Activated CD4-positive, alpha-beta memory T cell treated with anti-CD3 and anti-CD28 coated beads, Interleukin-2, amount 10 ng/mL, durations not matched to agents 7 days and 5 days (primary cell): ENCODE data around the gene SEMA3A. TPM values are rescaled to one million over a fixed set of nuclear protein-coding genes. Genes with fewer than 3 reads are reported as not detected.

ENCODE experiments used
- CTCF ChIA-PET: fragments of 350-600 bp; sonication (Branson Sonifier 250); formaldehyde crosslinking; loops from one replicate; lab custom pipeline; 2021; ENCODE audit warnings: antibody characterized with exemption, inconsistent platforms; lab: Charles Lee
- POLR2A ChIA-PET: fragments of 350-600 bp; sonication (Branson Sonifier 250); formaldehyde crosslinking; loops from one replicate; lab custom pipeline; 2021; ENCODE audit warnings: antibody characterized with exemption; lab: Charles Lee
- DNase-seq: peaks from one replicate; pipeline ENCODE4 v3.0.0-alpha.2; 2020
- H3K27ac Mint-ChIP-seq: one replicate; pipeline ENCODE4 v1.8.0; 2021; ENCODE audit warnings: mild to moderate bottlenecking, mixed read lengths
- H3K27me3 Mint-ChIP-seq: one replicate; pipeline ENCODE4 v1.8.0; 2021; ENCODE audit warnings: mixed read lengths
- H3K36me3 Mint-ChIP-seq: one replicate; pipeline ENCODE4 v1.8.0; 2021; ENCODE audit warnings: low read depth, mixed read lengths
- H3K4me1 Mint-ChIP-seq: one replicate; pipeline ENCODE4 v1.8.0; 2021; ENCODE audit warnings: mixed read lengths
- H3K4me3 Mint-ChIP-seq: one replicate; pipeline ENCODE4 v1.8.0; 2021; ENCODE audit warnings: mild to moderate bottlenecking, mixed read lengths
- H3K9me3 Mint-ChIP-seq: one replicate; pipeline ENCODE4 v1.8.0; 2021; ENCODE audit warnings: mixed read lengths
- total RNA-seq, 2 experiments: library from RNA; stranded (reverse); gene quantifications; one replicate each; pipeline ENCODE4 v1.2.3, GENCODE V29; 2021

The SEMA3A gene
- total RNA-seq, 2 experiments from 2014 or later: 0.30 to 0.38 TPM

DNA sequence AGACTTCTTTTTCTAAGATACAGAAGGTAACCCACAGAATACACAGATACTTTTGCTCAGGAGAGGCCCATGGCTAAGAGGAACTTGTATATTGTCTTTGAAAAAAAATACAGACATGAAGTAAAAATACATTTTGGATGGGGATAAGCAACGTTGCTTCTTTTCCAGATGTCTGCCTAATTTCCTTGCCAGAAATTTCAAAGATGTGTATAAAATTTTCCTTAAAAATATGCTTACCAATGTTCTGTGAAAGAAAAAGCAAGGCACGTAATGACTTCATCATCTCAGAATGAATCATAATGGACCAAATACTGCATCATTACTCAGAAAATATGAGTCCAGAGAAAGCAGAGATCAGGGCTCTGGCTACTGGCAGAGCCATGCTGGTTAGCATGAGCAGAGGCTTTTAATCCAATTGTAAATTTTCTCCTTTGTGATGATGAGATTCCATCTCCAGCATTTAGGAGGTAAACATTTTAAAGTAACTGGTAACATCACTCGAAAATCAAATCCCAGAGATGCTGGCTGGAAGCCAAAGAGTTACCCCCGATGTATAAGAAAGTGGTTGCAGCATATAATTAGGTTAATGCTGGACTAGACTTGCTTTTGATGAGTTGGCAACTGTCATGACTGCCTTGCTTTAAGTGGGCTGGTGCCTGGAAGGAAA is 272.5 kb downstream of the SEMA3A start:
- Mint-ChIP-seq H3K36me3 (no peaks in the 10 kb centered on the region), H3K4me3 (no peak overlapping the region), H3K9me3 (no peaks in the 10 kb centered on the region), H3K4me1 (no peaks in the 10 kb centered on the region), H3K27ac (no peak overlapping the region), H3K27me3 (no peaks in the 10 kb centered on the region)
- DNase-seq: no peak
- POLR2A ChIA-PET: no interaction called here
- CTCF ChIA-PET: no interaction called here

DNA sequence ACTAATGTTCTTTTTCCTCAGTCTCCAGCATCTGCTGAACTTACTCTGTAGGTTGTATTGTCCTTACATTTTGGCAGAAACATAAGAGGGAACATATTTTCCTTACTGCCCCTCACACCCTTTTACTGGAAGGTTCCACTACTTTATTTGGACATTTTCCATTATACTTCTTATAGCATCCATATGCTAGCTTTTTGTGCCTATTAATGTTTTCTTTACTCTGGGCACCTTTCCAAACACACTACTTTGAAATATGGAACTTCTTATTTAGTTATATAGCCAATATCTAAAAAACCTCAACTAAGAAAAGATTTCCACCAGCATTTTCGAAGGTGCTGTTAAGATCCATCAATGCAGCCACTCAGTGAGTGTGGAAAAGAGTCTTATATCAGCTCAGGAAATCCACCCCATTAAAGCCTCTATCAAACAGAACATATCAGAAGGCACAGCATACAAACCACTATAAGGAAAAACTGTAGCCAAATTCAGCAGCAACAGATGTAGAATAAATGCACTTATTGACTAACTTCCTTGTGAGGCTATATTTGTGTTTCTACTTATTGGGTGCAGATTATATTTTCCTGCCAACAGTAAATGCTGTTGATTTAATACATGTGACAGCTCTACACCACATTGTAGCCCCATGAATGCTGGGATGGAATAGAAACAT is 273.2 kb downstream of the SEMA3A start:
- no peaks in the 10 kb centered on the region for H3K36me3 Mint-ChIP-seq
- no peaks in the 10 kb centered on the region for H3K27me3 Mint-ChIP-seq
- ChIA-PET CTCF (no interaction called here), POLR2A (no interaction called here)
- DNase-seq: no peak
- no peak overlapping the region for H3K4me3 Mint-ChIP-seq
- H3K27ac Mint-ChIP-seq: no peak overlapping the region
- H3K9me3 Mint-ChIP-seq: no peaks in the 10 kb centered on the region
- H3K4me1 Mint-ChIP-seq: no peaks in the 10 kb centered on the region

DNA sequence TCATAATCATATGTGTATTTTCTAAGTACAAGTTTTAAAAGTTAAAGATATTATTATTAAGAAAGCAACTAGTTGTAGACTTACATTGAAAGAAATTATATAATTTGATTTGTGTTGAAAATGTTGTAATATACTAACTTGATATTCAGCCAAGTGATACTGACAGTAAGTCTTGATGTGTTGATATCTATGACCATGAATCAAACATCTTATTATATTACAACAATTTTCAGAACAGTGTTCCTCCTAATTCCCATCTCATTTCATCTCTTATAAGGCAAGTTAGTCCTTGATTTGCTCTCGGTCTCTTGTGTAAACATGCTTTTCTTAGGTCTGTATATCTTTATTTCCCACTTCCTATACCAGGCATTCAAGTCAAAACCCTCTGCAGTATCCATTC is 276.4 kb downstream of the SEMA3A start:
- Mint-ChIP-seq H3K27me3 (no peaks in the 10 kb centered on the region), H3K9me3 (no peaks in the 10 kb centered on the region), H3K27ac (no peak overlapping the region), H3K36me3 (no peaks in the 10 kb centered on the region), H3K4me3 (no peak overlapping the region), H3K4me1 (no peaks in the 10 kb centered on the region)
- no peak for DNase-seq
- ChIA-PET CTCF (no interaction called here), POLR2A (no interaction called here)

DNA sequence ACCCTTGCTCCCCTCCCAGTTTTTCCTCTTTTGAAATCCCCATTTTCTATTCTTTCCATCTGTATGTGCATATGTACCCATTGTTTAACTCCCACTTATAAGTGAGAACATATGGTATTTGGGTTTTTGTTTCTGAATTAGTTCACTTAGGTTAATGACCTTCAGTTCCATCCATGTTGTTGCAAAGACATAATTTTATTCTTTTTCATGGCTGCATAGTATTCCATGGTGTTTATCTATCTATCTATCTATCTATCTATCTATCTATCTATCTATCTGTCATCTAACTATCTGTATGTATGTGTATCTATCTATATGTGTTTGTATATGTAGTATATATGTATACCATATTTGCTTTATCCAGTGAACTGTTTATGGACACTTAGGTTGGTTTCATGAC is 281.4 kb downstream of the SEMA3A start:
- Mint-ChIP-seq H3K27ac (no peak overlapping the region), H3K4me1 (no peaks in the 10 kb centered on the region), H3K9me3 (no peaks in the 10 kb centered on the region), H3K36me3 (no peaks in the 10 kb centered on the region), H3K4me3 (no peak overlapping the region), H3K27me3 (no peaks in the 10 kb centered on the region)
- ChIA-PET POLR2A (no interaction called here), CTCF (no interaction called here)
- DNase-seq: no peak

DNA sequence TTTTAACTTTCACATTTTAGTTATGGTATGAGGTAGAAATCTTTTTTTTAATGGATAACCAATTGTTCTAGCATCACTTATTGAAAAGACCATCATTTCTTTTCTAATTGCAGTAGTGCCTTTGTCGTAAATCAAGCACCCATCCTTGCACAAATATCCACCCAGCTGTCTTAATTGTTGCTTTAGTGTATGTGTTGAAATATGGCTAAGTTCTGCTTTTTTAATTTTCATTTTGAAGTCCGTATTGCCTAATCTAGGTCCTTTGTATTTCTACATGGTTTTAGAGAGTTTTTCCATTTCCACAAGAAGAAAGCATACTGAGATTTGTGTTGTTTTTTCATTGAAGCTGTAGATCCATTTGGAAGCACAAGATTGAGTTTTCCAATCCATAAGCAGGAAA is 286.1 kb downstream of the SEMA3A start:
- no peak for DNase-seq
- Mint-ChIP-seq H3K27me3 (no peaks in the 10 kb centered on the region), H3K36me3 (no peaks in the 10 kb centered on the region), H3K4me1 (no peaks in the 10 kb centered on the region), H3K27ac (no peak overlapping the region), H3K4me3 (no peak overlapping the region), H3K9me3 (no peaks in the 10 kb centered on the region)
- CTCF ChIA-PET: no interaction called here
- POLR2A ChIA-PET: no interaction called here
